KMS-11 (cell line): Measurements from ENCODE around the gene POU2AF2.

Experiments used
- H2AFZ ChIP-seq: fragments of 200-600 bp; sonication (generic); 2 replicates; pipeline ENCODE4 v1.6.1; 2016; ENCODE audit warnings: antibody characterized with exemption, mixed run types, low read depth
- H3K27ac ChIP-seq: fragments of 200-600 bp; sonication (generic); 2 replicates; pipeline ENCODE4 v1.6.1; 2016; ENCODE audit warnings: mild to moderate bottlenecking, mixed run types
- H3K27me3 ChIP-seq: fragments of 200-600 bp; sonication (generic); 2 replicates; pipeline ENCODE4 v1.6.1; 2017; ENCODE audit warnings: mild to moderate bottlenecking, low read depth, mixed run types, moderate library complexity; ENCODE audit not compliant: insufficient read depth
- H3K36me3 ChIP-seq: fragments of 200-600 bp; sonication (generic); 2 replicates; pipeline ENCODE4 v1.6.1; 2017; ENCODE audit warnings: mild to moderate bottlenecking, mixed run types; ENCODE audit not compliant: insufficient read depth
- H3K4me1 ChIP-seq: fragments of 200-600 bp; sonication (generic); 2 replicates; pipeline ENCODE4 v1.6.1; 2016; ENCODE audit warnings: mild to moderate bottlenecking, low read depth, mixed run types; ENCODE audit not compliant: poor library complexity, severe bottlenecking
- H3K4me2 ChIP-seq: fragments of 200-600 bp; sonication (generic); 2 replicates; pipeline ENCODE4 v1.7.0; 2016; ENCODE audit warnings: mild to moderate bottlenecking, mixed run types
- H3K4me3 ChIP-seq: fragments of 200-600 bp; sonication (generic); IDR thresholded peaks from 2 replicates; pipeline ENCODE4 v1.6.1; 2017; ENCODE audit warnings: low read depth, low read length, mixed read lengths; ENCODE audit not compliant: insufficient read depth
- H3K79me2 ChIP-seq: fragments of 200-600 bp; sonication (generic); 2 replicates; pipeline ENCODE4 v1.6.1; 2016; ENCODE audit warnings: low read depth, mixed run types; ENCODE audit not compliant: insufficient read depth
- H3K9ac ChIP-seq: fragments of 200-600 bp; sonication (generic); 2 replicates; pipeline ENCODE4 v1.6.1; 2016; ENCODE audit warnings: mild to moderate bottlenecking, mixed run types
- H4K20me1 ChIP-seq: fragments of 200-600 bp; sonication (generic); 2 replicates; pipeline ENCODE4 v1.6.1; 2016; ENCODE audit warnings: mild to moderate bottlenecking, mixed run types; ENCODE audit not compliant: insufficient read depth
- TF ChIP-seq, protein P1 (sequence below): fragments of 200-600 bp; sonication (generic); conservative IDR thresholded peaks from 2 replicates; pipeline ENCODE4 v1.6.1; 2017; ENCODE audit warnings: low read depth, mild to moderate bottlenecking, antibody characterized with exemption, low read length, moderate library complexity, mixed read lengths

The POU2AF2 gene

GRCh38 chr11:111229604-111230003 is 15.9 kb upstream of the POU2AF2 start:
- Histone ChIP-seq H3K36me3 (no peaks in the 10 kb centered on the region), H3K4me1 (peaks cover 3% of the 10 kb centered on the region), H4K20me1 (no peaks in the 10 kb centered on the region), H2AFZ (no peak overlapping the region), H3K4me2 (no peak overlapping the region), H3K27me3 (no peaks in the 10 kb centered on the region), H3K79me2 (no peaks in the 10 kb centered on the region), H3K27ac (no peak overlapping the region), H3K9ac (no peak overlapping the region), H3K4me3 (no peak overlapping the region)
- TF ChIP-seq, protein P1, sequence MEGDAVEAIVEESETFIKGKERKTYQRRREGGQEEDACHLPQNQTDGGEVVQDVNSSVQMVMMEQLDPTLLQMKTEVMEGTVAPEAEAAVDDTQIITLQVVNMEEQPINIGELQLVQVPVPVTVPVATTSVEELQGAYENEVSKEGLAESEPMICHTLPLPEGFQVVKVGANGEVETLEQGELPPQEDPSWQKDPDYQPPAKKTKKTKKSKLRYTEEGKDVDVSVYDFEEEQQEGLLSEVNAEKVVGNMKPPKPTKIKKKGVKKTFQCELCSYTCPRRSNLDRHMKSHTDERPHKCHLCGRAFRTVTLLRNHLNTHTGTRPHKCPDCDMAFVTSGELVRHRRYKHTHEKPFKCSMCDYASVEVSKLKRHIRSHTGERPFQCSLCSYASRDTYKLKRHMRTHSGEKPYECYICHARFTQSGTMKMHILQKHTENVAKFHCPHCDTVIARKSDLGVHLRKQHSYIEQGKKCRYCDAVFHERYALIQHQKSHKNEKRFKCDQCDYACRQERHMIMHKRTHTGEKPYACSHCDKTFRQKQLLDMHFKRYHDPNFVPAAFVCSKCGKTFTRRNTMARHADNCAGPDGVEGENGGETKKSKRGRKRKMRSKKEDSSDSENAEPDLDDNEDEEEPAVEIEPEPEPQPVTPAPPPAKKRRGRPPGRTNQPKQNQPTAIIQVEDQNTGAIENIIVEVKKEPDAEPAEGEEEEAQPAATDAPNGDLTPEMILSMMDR = no peak

DNA sequence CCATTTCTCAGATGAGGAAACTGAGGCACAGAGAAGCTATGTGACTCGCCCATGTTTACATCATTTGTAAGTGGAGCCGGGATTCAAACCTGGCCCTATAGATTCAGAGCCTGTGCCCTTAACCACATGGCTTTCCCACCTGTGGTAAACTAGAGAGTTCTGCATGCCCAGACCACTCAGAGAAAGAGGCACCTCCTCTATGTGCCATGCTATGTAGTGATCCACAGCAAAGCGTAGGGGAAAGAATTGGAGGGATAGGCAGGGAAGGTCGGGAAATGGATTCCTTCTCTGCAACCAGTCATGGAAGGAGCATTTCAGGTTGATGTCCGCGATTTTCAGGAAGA is 15.4 kb upstream of the POU2AF2 start:
- TF ChIP-seq, protein P1 = no peak
- H3K4me1 ChIP-seq = peaks cover 3% of the 10 kb centered on the region
- H4K20me1 ChIP-seq = no peaks in the 10 kb centered on the region
- H3K9ac ChIP-seq = no peak overlapping the region; the same call in 1 of the 2 replicates
- H3K4me2 ChIP-seq = peak overlapping the region; percentile 73; the same call in 1 of the 2 replicates
- H3K4me3 ChIP-seq = no peak overlapping the region
- peak overlapping the region; percentile 97; the same call in 1 of the 2 replicates for H2AFZ ChIP-seq
- H3K36me3 ChIP-seq = no peaks in the 10 kb centered on the region
- H3K79me2 ChIP-seq = no peaks in the 10 kb centered on the region
- H3K27me3 ChIP-seq = no peaks in the 10 kb centered on the region
- H3K27ac ChIP-seq = no peak overlapping the region

DNA sequence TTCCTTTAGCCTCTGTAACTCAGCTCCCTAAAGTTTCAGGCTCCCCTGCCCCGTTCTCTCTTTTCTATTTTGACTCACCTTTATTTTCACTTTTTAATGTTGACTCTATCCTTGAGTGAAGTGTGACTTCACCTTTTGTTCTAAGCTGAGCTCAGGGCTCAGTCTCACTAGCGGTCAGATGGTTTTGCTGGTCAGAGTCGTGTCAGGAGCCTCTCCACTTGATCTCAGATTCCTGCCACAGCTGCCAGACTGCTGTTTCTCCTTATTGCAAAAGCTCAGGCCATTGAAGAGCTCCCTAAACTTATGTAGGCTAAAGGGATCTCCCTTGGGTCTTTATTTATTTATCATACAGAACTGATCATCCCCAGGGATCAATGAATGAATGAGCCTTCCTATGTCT is 13.7 kb upstream of the POU2AF2 start:
- TF ChIP-seq, protein P1 = no peak
- Histone ChIP-seq H3K27ac (no peak overlapping the region), H3K27me3 (no peaks in the 10 kb centered on the region), H3K79me2 (no peaks in the 10 kb centered on the region), H4K20me1 (no peaks in the 10 kb centered on the region), H3K4me2 (no peak overlapping the region), H3K9ac (no peak overlapping the region), H2AFZ (no peak overlapping the region), H3K4me3 (no peak overlapping the region), H3K36me3 (no peaks in the 10 kb centered on the region), H3K4me1 (peaks cover 3% of the 10 kb centered on the region)

DNA sequence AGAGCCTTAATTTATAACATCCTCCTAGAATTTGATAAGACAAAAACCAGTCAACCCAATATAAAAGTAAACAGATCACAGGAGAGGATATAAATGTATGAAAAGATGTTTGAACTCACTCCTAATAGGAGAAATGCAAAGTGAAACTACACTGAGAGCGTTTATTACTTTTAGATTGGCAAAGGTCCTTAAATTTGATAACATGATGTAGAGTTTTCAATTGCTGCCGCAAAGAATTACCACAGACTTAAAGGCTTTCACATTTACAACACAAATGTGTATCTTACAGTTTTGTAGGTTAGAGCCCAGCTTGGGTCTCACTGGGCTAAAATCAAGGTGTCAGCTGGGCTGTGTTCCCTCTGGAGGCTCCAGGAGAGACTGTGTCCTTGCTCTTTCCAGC is 9.1 kb upstream of the POU2AF2 start:
- H3K4me1 ChIP-seq = no peaks in the 10 kb centered on the region
- no peak overlapping the region for H3K9ac ChIP-seq
- TF ChIP-seq, protein P1 = no peak
- H3K79me2 ChIP-seq = no peaks in the 10 kb centered on the region
- no peak overlapping the region for H3K4me3 ChIP-seq
- no peak overlapping the region for H3K4me2 ChIP-seq
- no peaks in the 10 kb centered on the region for H3K36me3 ChIP-seq
- H3K27me3 ChIP-seq = no peaks in the 10 kb centered on the region
- H3K27ac ChIP-seq = no peak overlapping the region
- H2AFZ ChIP-seq = no peak overlapping the region
- H4K20me1 ChIP-seq = no peaks in the 10 kb centered on the region

- no peak overlapping the region for H3K9ac ChIP-seq
- no peak overlapping the region for H3K4me3 ChIP-seq
- no peaks in the 10 kb centered on the region for H3K4me1 ChIP-seq
- H2AFZ ChIP-seq = no peak overlapping the region
- TF ChIP-seq, protein P1 = no peak
- H3K36me3 ChIP-seq = no peaks in the 10 kb centered on the region
- H4K20me1 ChIP-seq = no peaks in the 10 kb centered on the region
- H3K4me2 ChIP-seq = no peak overlapping the region
- H3K27ac ChIP-seq = no peak overlapping the region
- no peaks in the 10 kb centered on the region for H3K27me3 ChIP-seq
- no peaks in the 10 kb centered on the region for H3K79me2 ChIP-seq
These were observed 7.6 kb upstream of the POU2AF2 start for GRCh38 chr11:111237926-111238325.
